ENCODE measurements around the gene PLEKHN1. TPM values are rescaled to one million over a fixed set of nuclear protein-coding genes. Genes with fewer than 3 reads are reported as not detected.
A peak's percentile ranks its signal among the peaks of the same experiment; 100 is the strongest.

PLEKHN1 gene
- total RNA-seq, 2 experiments from 2014 or later = not detected

DNA sequence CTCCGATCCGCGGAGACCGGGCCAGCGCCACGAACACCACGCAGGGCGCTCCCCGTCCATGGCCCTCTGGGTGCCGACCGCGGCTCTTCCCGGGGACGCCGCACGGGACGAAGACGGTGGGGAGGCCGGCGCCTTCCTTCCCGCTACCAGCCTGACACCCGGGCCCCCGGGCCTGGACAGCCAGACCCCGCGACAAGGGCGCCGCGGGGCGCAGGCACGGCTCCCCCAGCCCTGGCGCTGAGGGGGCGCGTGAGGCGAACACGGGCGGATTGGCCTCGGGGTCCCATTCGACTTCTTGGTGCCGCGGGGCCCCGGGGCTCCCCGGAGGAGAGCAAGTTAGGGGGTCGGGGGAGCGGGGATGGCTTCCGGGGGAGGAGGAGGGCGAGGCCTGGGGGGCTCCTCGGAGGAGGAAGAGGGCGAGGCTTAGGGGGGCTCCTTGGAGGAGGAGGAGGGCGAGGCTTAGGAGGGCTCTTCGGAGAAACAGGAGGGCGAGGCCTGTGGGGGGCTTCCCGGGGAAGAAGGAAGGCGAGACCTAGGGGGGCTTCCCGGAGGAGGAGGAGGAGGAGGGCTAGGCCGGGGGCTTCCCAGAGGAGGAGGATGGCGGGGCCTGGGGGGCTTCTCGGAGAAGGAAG, 6.4 kb upstream of the PLEKHN1 start:
- DNase-seq (ENCODE audit: low spot score) = no peak
- Histone ChIP-seq H3K4me3 (ENCODE audit: low read depth, low read length, poor library complexity, severe bottlenecking) (peak overlapping the region; percentile 81), H3K27ac (ENCODE audit: low read depth, low read length, poor library complexity, severe bottlenecking) (no peak overlapping the region), H3K36me3 (ENCODE audit: insufficient read depth, low read length) (peaks cover 23% of the 10 kb centered on the region), H3K9me2 (ENCODE audit: insufficient read depth, low read length) (no peaks in the 10 kb centered on the region), H3K4me2 (ENCODE audit: low read length) (peak overlapping the region; percentile 65), H3K4me1 (ENCODE audit: insufficient read depth, low read length, poor library complexity, severe bottlenecking) (peaks cover 16% of the 10 kb centered on the region), H3K79me2 (ENCODE audit: insufficient read depth, low read depth, low read length) (peaks cover 20% of the 10 kb centered on the region), H3K9me3 (ENCODE audit: low read length) (no peaks in the 10 kb centered on the region), H2AFZ (ENCODE audit: low read length) (peak overlapping the region; percentile 66), H4K20me1 (ENCODE audit: insufficient read depth, low read length) (peaks cover 4% of the 10 kb centered on the region; the same call in 1 of the 2 replicates)
- POLR2A ChIA-PET = no interaction called here
- TF ChIP-seq, protein P1, sequence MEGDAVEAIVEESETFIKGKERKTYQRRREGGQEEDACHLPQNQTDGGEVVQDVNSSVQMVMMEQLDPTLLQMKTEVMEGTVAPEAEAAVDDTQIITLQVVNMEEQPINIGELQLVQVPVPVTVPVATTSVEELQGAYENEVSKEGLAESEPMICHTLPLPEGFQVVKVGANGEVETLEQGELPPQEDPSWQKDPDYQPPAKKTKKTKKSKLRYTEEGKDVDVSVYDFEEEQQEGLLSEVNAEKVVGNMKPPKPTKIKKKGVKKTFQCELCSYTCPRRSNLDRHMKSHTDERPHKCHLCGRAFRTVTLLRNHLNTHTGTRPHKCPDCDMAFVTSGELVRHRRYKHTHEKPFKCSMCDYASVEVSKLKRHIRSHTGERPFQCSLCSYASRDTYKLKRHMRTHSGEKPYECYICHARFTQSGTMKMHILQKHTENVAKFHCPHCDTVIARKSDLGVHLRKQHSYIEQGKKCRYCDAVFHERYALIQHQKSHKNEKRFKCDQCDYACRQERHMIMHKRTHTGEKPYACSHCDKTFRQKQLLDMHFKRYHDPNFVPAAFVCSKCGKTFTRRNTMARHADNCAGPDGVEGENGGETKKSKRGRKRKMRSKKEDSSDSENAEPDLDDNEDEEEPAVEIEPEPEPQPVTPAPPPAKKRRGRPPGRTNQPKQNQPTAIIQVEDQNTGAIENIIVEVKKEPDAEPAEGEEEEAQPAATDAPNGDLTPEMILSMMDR (conservative IDR thresholded peaks at IDR 0.05; ENCODE audit: low read length) = no peak
- TF ChIP-seq EZH2phosphoT487 (IDR thresholded peaks at IDR 0.05; ENCODE audit: borderline replicate concordance, low read depth, low read length) = no peak
- intact Hi-C loops (cut with micrococcal nuclease; ENCODE audit: unreplicated experiment) = no loop called here
- no TSS peak for BruUV-seq (replicated peaks)
- CTCF ChIA-PET (ENCODE audit: unreplicated experiment) = interaction anchor here (0.5 kb wide), 1 partner anchor 14 kb away, joined by 3 read pairs; no protein-coding TSS in a partner anchor

- Histone ChIP-seq H4K20me1 (ENCODE audit: insufficient read depth, low read length) (peaks cover 4% of the 10 kb centered on the region; the same call in 1 of the 2 replicates), H3K79me2 (ENCODE audit: insufficient read depth, low read depth, low read length) (peaks cover 20% of the 10 kb centered on the region), H3K9me3 (ENCODE audit: low read length) (no peaks in the 10 kb centered on the region), H2AFZ (ENCODE audit: low read length) (peak within 1 kb of the TSS; percentile 66), H3K9me2 (ENCODE audit: insufficient read depth, low read length) (no peaks in the 10 kb centered on the region), H3K4me3 (ENCODE audit: low read depth, low read length, poor library complexity, severe bottlenecking) (peak within 1 kb of the TSS; percentile 81), H3K4me1 (ENCODE audit: insufficient read depth, low read length, poor library complexity, severe bottlenecking) (peaks cover 16% of the 10 kb centered on the region), H3K4me2 (ENCODE audit: low read length) (peak within 1 kb of the TSS; percentile 65), H3K27ac (ENCODE audit: low read depth, low read length, poor library complexity, severe bottlenecking) (no peak within 1 kb of the TSS), H3K36me3 (ENCODE audit: insufficient read depth, low read length) (peaks cover 17% of the 10 kb centered on the region)
- ChIA-PET POLR2A (no interaction called here), CTCF (ENCODE audit: unreplicated experiment) (interaction anchor here (0.6 kb wide), 1 partner anchor 93 kb away, joined by 5 read pairs; no protein-coding TSS in a partner anchor)
- intact Hi-C loops (cut with micrococcal nuclease; ENCODE audit: unreplicated experiment) = no loop called here
- DNase-seq (ENCODE audit: low spot score) = peak; percentile 81
- no TSS peak for BruUV-seq (replicated peaks)
- TF ChIP-seq EZH2phosphoT487 (IDR thresholded peaks at IDR 0.05; ENCODE audit: borderline replicate concordance, low read depth, low read length) = no peak
- TF ChIP-seq, protein P1 (conservative IDR thresholded peaks at IDR 0.05; ENCODE audit: low read length) = no peak
Observed at GRCh38 chr1:960363-961131, 5.7 kb upstream of the PLEKHN1 start, which contains the start of gene KLHL17. TSS of gene KLHL17 (plus strand) at chr1:960584. CDS start at chr1:960694, 110 bp downstream.
